T-cell (primary cell): ENCODE measurements around the gene ESPN. TPM values are rescaled to one million over a fixed set of nuclear protein-coding genes. Genes with fewer than 3 reads are reported as not detected.

Experiments used
- ATAC-seq, 4 experiments: fragments of 200-7000 bp in 3 of 4; fragments of 150-1000 bp in 1 of 4; cut with Tn5 transposase; replicated peaks in 1 of 4; 1 replicate in 3 of 4; 2 replicates in 1 of 4; pipeline ENCODE4 v1.10.0; 2021; ENCODE audit warnings: moderate library complexity in 3 of 4, mild to moderate bottlenecking in 2 of 4, moderate number of reproducible peaks in 1 of 4
- CTCF ChIA-PET, 2 donors: fragments of 300-600 bp; sonication (Branson Sonifier 250); formaldehyde crosslinking; loops; one replicate each; lab custom pipeline; 2022; ENCODE audit warnings: antibody characterized with exemption in 2 of 2; lab: Charles Lee
- POLR2A ChIA-PET, 2 donors: fragments of 300-600 bp; sonication (Branson Sonifier 250); formaldehyde crosslinking; loops; one replicate each; lab custom pipeline; 2022; ENCODE audit warnings: antibody characterized with exemption in 2 of 2; lab: Charles Lee
- DNase-seq, 35 experiments: peaks; one replicate each; pipeline versions ENCODE4 v3.0.0 to v3.0.0-alpha.2; 2013 to 2023
- H3K27ac ChIP-seq: one replicate; pipeline ENCODE4 v1.5.1; 2013; ENCODE audit warnings: low read length
- H3K27me3 ChIP-seq, 2 experiments: replicated peaks in 1 of 2; 1 replicate in 1 of 2; 2 replicates in 1 of 2; pipeline versions ENCODE4 v1.6.1 to v1.7.0; 2013; ENCODE audit warnings: low read length in 1 of 2, mixed read lengths in 1 of 2; ENCODE audit not compliant: control insufficient read depth in 2 of 2, insufficient read depth in 2 of 2; ENCODE audit errors: extremely low read depth in 1 of 2
- H3K36me3 ChIP-seq, 2 donors: 1 replicate in 1 of 2; 2 replicates in 1 of 2; pipeline versions ENCODE4 v1.6.1 to v1.7.0; 2013; ENCODE audit warnings: low read length in 1 of 2; ENCODE audit not compliant: control insufficient read depth in 2 of 2, insufficient read depth in 1 of 2; ENCODE audit errors: extremely low read depth in 1 of 2
- H3K4me1 ChIP-seq, 2 experiments: 1 replicate in 1 of 2; 2 replicates in 1 of 2; pipeline versions ENCODE4 v1.6.1 to v1.7.0; 2013; ENCODE audit warnings: low read length in 2 of 2, mixed read lengths in 1 of 2; ENCODE audit not compliant: insufficient read depth in 2 of 2, control insufficient read depth in 1 of 2; ENCODE audit errors: extremely low read depth in 1 of 2
- H3K4me3 ChIP-seq, 2 donors: 1 replicate in 1 of 2; 2 replicates in 1 of 2; pipeline versions ENCODE4 v1.5.1 to v1.7.0; 2013; ENCODE audit warnings: mild to moderate bottlenecking in 2 of 2, low read length in 1 of 2, moderate library complexity in 1 of 2; ENCODE audit not compliant: control insufficient read depth in 1 of 2; ENCODE audit errors: extremely low read depth in 1 of 2
- H3K9me3 ChIP-seq: 2 replicates; pipeline ENCODE4 v1.7.0; 2013
- H3K27ac Mint-ChIP-seq, 2 donors: one replicate each; pipeline ENCODE4 v1.8.0; 2020 to 2021; ENCODE audit warnings: mild to moderate bottlenecking in 2 of 2, mixed read lengths in 2 of 2
- H3K27me3 Mint-ChIP-seq, 2 donors: one replicate each; pipeline ENCODE4 v1.8.0; 2021 to 2022; ENCODE audit warnings: mixed read lengths in 2 of 2
- H3K36me3 Mint-ChIP-seq: one replicate; pipeline ENCODE4 v1.8.0; 2021; ENCODE audit warnings: mixed read lengths
- H3K4me1 Mint-ChIP-seq, 3 donors: one replicate each; pipeline ENCODE4 v1.8.0; 2020 to 2022; ENCODE audit warnings: mixed read lengths in 3 of 3, mild to moderate bottlenecking in 1 of 3
- H3K4me3 Mint-ChIP-seq, 3 donors: one replicate each; pipeline ENCODE4 v1.8.0; 2020 to 2022; ENCODE audit warnings: mild to moderate bottlenecking in 3 of 3, mixed read lengths in 3 of 3, moderate library complexity in 3 of 3
- H3K9me3 Mint-ChIP-seq, 3 donors: one replicate each; pipeline ENCODE4 v1.8.0; 2020 to 2022; ENCODE audit warnings: mixed read lengths in 3 of 3
- WGBS: methylation state at CpG from one replicate; pipeline ENCODE4 v1.1.5; 2013; ENCODE audit warnings: missing lambda C conversion rate; ENCODE audit not compliant: insufficient coverage; 5-methylcytosine and 5-hydroxymethylcytosine counted together
- total RNA-seq, 35 experiments: library from RNA in 6 of 35; stranded (reverse) in 6 of 35; fragments of 120-200 nt in 1 of 35; gene quantifications; one replicate each; pipeline versions ENCODE4 v1.2.1 to v1.2.4 and lab custom pipeline; 2013 to 2026

Gene ESPN
- total RNA-seq, 5 donors from 2014 or later (not counting 1 experiment from before 2014, with no cell fraction given), result 2.1 to 9.2 (median 6.2) TPM

DNA sequence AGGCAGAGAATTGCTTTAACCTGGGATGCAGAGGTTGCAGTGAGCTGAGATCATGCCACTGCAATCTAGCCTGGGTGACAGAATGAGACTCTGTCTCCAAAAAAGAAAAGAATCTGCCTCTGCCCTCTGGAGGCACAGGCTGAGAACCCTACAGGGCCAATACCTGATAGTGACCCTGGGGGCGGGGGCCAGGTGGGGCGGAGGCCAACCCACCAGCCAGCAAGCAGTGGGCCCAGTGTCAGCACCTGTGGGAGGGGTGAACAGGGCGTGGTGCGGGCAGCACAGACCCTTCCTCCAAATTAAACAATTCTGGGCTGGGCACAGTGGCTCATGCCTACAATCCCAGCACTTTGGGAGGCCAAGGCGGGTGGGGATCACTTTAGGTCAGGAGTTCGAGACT lies 85.9 kb downstream of the ESPN start:
- H3K4me1 ChIP-seq, result no peaks in the 10 kb centered on the region
- Mint-ChIP-seq H3K9me3 (no peaks in the 10 kb centered on the region), H3K27me3 (peaks cover 6 to 7% of the 10 kb centered on the region in 2 donors), H3K4me3 (no peak overlapping the region), H3K36me3 (no peaks in the 10 kb centered on the region), H3K27ac (no peak overlapping the region), H3K4me1 (no peaks in the 10 kb centered on the region)
- ChIA-PET CTCF (no interaction called here), POLR2A (no interaction called here)
- WGBS, result 93% methylated on average over 3 of the region's 6 CpGs
- DNase-seq (no peak), ATAC-seq (no peak)
- peaks cover 0 to 43% of the 10 kb centered on the region in 2 experiments for H3K27me3 ChIP-seq
- no peaks in the 10 kb centered on the region for H3K36me3 ChIP-seq
- H3K27ac ChIP-seq, result no peak overlapping the region
- no peak overlapping the region for H3K4me3 ChIP-seq
- no peaks in the 10 kb centered on the region for H3K9me3 ChIP-seq

Other genes with a start within 250 kb of the ESPN start
- gene CHD5, start 244.5 kb upstream of the ESPN start, total RNA-seq, result under 1 TPM; 0.05 to 0.23 (median 0.16) TPM
- 100 to 1,000 TPM; 448 to 621 (median 462) TPM for gene RPL22, start 225.2 kb upstream of the ESPN start, total RNA-seq
- gene RNF207, start 218.7 kb upstream of the ESPN start, total RNA-seq, result 1 to 10 TPM; 4.7 to 9.7 (median 6.9) TPM
- 10 to 100 TPM in 4 of 5 donors, 1 to 10 TPM in 1; 9.6 to 24.0 (median 20.7) TPM for gene ICMT, start 188.8 kb upstream of the ESPN start, total RNA-seq
- gene HES3, start 180.6 kb upstream of the ESPN start, total RNA-seq, result not detected
- gene GPR153, start 163.7 kb upstream of the ESPN start, total RNA-seq, result 1 to 10 TPM in 1 of 5 donors, under 1 TPM in 4; 0.35 to 2.7 (median 0.72) TPM
- gene ACOT7, start 31.0 kb upstream of the ESPN start, total RNA-seq, result 1 to 10 TPM; 6.1 to 9.3 (median 7.4) TPM
- under 1 TPM in 1 of 5 donors, not detected in 4; 0.16 TPM for gene HES2, start 4.9 kb upstream of the ESPN start, total RNA-seq
- 100 to 1,000 TPM; 215 to 580 (median 446) TPM for gene TNFRSF25, start 41.4 kb downstream of the ESPN start, total RNA-seq
- gene PLEKHG5, start 66.9 kb downstream of the ESPN start, total RNA-seq, result 10 to 100 TPM in 1 of 5 donors, 1 to 10 TPM in 4; 7.1 to 18.2 (median 8.4) TPM
- gene NOL9, start 129.7 kb downstream of the ESPN start, total RNA-seq, result 10 to 100 TPM; 48.6 to 66.6 (median 58.7) TPM
- gene TAS1R1, start 130.5 kb downstream of the ESPN start, total RNA-seq, result not detected
- 10 to 100 TPM; 42.2 to 82.3 (median 70.3) TPM for gene ZBTB48, start 155.2 kb downstream of the ESPN start, total RNA-seq
- 10 to 100 TPM; 21.9 to 72.3 (median 61.6) TPM for gene KLHL21, start 178.1 kb downstream of the ESPN start, total RNA-seq
- gene PHF13, start 189.0 kb downstream of the ESPN start, total RNA-seq, result 10 to 100 TPM in 3 of 5 donors, 1 to 10 TPM in 2; 6.0 to 12.7 (median 11.9) TPM
- gene THAP3, start 200.1 kb downstream of the ESPN start, total RNA-seq, result 10 to 100 TPM; 12.8 to 37.1 (median 26.1) TPM